Thyroid gland (tissue), 4 donors: ENCODE measurements around the gene SLC35B2. TPM values are rescaled to one million over a fixed set of nuclear protein-coding genes. Genes with fewer than 3 reads are reported as not detected.
A peak's percentile ranks its signal among the peaks of the same experiment; 100 is the strongest.

Experiments used
- DNase-seq, 2 donors: peaks; one replicate each; pipeline ENCODE4 v3.0.0-alpha.2; 2019
- H3K27ac ChIP-seq, 3 donors: fragments of 200-600 bp; sonication (generic); 1 replicate in 2 of 3; 2 replicates in 1 of 3; pipeline ENCODE4 v1.5.1; 2016 to 2019; ENCODE audit warnings: mild to moderate bottlenecking in 1 of 3, moderate library complexity in 1 of 3
- H3K27me3 ChIP-seq: fragments of 200-600 bp; sonication (generic); one replicate; pipeline ENCODE4 v1.5.1; 2019
- H3K36me3 ChIP-seq, 2 donors: fragments of 200-600 bp; sonication (generic); one replicate each; pipeline ENCODE4 v1.5.1; 2016 to 2019
- H3K4me1 ChIP-seq, 2 donors: fragments of 200-600 bp; sonication (generic); one replicate each; pipeline ENCODE4 v1.5.1; 2017 to 2019
- H3K4me3 ChIP-seq, 3 donors: fragments of 200-600 bp; sonication (generic); replicated peaks in 1 of 3; 1 replicate in 2 of 3; 2 replicates in 1 of 3; pipeline ENCODE4 v1.5.1; 2016; ENCODE audit warnings: mild to moderate bottlenecking in 1 of 3
- H3K9me3 ChIP-seq: fragments of 200-600 bp; sonication (generic); one replicate; pipeline ENCODE4 v1.5.1; 2017
- POLR2A ChIP-seq, 2 donors: fragments of 450-650 bp; IDR thresholded peaks; one replicate each; pipeline ENCODE4 v1.6.1; 2017; ENCODE audit warnings: antibody characterized with exemption in 2 of 2, mild to moderate bottlenecking in 2 of 2, moderate library complexity in 1 of 2
- WGBS, 2 donors: methylation state at CpG; one replicate each; pipeline ENCODE4 v1.1.5; 2017; 5-methylcytosine and 5-hydroxymethylcytosine counted together
- intact Hi-C: fragments of 100-400 bp; cut with DNase I; formaldehyde crosslinking; loops from one replicate; pipeline ENCODE4 v1.15.1; 2023
- total RNA-seq, 4 donors: library from RNA; depleted of rRNA; stranded (reverse); fragments of >200 nt; gene quantifications; one replicate each; pipeline ENCODE4 v1.2.3, GENCODE V29; 2016
- TF ChIP-seq, protein P1 (sequence below), 6 experiments: fragments of 200-600 bp in 3 of 6; fragments of 450-650 bp in 3 of 6; sonication (generic) in 3 of 6; IDR thresholded peaks; one replicate each; pipeline ENCODE4 v1.5.1; 2016 to 2019; ENCODE audit warnings: antibody characterized with exemption in 6 of 6, mild to moderate bottlenecking in 2 of 6, inconsistent platforms in 1 of 6, moderate library complexity in 1 of 6

SLC35B2 gene
- total RNA-seq, 4 donors from 2014 or later: 28.5 to 46.5 (median 41.8) TPM

DNA sequence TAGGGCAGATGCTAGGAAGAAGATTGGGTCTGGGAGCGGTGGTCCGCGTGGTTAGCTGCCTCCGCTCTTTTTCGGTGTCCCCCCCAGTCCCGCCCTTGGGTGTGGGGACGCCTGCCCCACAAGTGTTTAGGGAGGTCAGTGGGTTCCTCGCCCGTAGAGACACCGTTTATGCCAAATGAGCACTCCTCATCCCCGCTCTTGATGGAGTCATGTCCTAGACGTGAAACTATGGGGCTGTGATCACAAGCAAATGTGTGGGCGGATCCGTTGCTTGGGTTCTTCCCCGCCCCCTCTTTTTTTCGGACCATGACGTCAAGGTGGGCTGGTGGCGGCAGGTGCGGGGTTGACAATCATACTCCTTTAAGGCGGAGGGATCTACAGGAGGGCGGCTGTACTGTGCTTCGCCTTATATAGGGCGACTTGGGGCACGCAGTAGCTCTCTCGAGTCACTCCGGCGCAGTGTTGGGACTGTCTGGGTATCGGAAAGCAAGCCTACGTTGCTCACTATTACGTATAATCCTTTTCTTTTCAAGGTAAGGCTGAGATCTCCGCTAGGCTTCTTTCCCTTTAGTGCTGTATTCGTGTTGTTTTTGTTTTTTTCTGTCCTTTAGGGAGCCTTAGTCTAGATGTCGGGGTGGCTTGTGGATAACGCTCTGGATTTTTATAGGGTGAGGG lies 10.5 kb downstream of the SLC35B2 start, which contains the start of gene HSP90AB1:
TSS of gene HSP90AB1 (plus strand) at position 439 of the 675 bp plus-strand sequence. CDS start 1,529 bp downstream, outside the sequence.
- peak within 1 kb of the TSS; percentile 98 to 100 (median 100) for H3K27ac ChIP-seq
- intact Hi-C loops: no loop called here
- H3K9me3 ChIP-seq: no peaks in the 10 kb centered on the region
- 0% methylated on average over 20 to 30 of the region's 34 CpGs for WGBS, 2 donors
- H3K36me3 ChIP-seq: peaks cover 27 to 33% of the 10 kb centered on the region in 2 donors
- peak; percentile 98 for DNase-seq
- H3K4me1 ChIP-seq: peaks cover 8 to 26% of the 10 kb centered on the region in 2 donors
- peak within 1 kb of the TSS; percentile 54 to 76 (median 72) for H3K4me3 ChIP-seq
- TF ChIP-seq, protein P1, sequence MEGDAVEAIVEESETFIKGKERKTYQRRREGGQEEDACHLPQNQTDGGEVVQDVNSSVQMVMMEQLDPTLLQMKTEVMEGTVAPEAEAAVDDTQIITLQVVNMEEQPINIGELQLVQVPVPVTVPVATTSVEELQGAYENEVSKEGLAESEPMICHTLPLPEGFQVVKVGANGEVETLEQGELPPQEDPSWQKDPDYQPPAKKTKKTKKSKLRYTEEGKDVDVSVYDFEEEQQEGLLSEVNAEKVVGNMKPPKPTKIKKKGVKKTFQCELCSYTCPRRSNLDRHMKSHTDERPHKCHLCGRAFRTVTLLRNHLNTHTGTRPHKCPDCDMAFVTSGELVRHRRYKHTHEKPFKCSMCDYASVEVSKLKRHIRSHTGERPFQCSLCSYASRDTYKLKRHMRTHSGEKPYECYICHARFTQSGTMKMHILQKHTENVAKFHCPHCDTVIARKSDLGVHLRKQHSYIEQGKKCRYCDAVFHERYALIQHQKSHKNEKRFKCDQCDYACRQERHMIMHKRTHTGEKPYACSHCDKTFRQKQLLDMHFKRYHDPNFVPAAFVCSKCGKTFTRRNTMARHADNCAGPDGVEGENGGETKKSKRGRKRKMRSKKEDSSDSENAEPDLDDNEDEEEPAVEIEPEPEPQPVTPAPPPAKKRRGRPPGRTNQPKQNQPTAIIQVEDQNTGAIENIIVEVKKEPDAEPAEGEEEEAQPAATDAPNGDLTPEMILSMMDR (IDR thresholded peaks at IDR 0.05): no peak
- TF ChIP-seq POLR2A (IDR thresholded peaks at IDR 0.05): peak; percentile 92 to 98
- no peaks in the 10 kb centered on the region for H3K27me3 ChIP-seq

GRCh38 chr6:44245912-44246662 lies 11.2 kb downstream of the SLC35B2 start:
- peak; percentile 96 for DNase-seq
- H3K36me3 ChIP-seq: peaks cover 20 to 26% of the 10 kb centered on the region in 2 donors
- WGBS, 2 donors: 0 to 1% methylated on average over 6 to 11 of the region's 62 CpGs
- H3K4me1 ChIP-seq: peaks cover 8 to 26% of the 10 kb centered on the region in 2 donors
- H3K4me3 ChIP-seq: peak overlapping the region; percentile 33 to 76 (median 72)
- TF ChIP-seq, protein P1 (IDR thresholded peaks at IDR 0.05): no peak
- TF ChIP-seq POLR2A (IDR thresholded peaks at IDR 0.05): peak in 1 of 2 donors; percentile 88
- no peaks in the 10 kb centered on the region for H3K9me3 ChIP-seq
- H3K27ac ChIP-seq: peak overlapping the region; percentile 98 to 100 (median 100)
- intact Hi-C loops: no loop called here
- H3K27me3 ChIP-seq: no peaks in the 10 kb centered on the region

DNA sequence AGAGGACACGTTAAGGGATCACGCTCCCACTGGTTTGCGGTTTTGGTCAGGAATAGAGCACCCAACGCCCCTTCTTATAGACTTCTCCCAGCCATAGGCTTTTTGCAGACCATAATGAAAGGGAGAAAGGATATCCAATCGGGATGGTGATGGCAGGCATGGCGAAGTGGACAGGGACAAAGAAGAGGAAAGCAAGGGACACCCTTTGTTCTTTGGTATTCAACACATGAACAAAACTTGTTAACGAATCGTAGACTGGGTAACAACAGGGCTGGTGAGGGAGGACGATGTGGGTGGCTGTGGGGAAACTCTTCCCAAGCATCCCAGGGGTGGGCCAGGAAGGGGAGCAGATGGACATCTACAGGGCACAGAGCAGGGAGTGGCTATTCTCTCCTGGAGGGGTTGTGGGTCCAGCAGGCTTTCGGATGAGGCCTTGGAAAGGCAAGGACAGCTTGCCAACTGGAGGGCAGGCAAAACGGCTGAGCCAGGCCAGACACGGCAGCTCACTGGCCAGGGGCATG lies 11.9 kb downstream of the SLC35B2 start:
- Histone ChIP-seq H3K4me1 (peaks cover 8 to 26% of the 10 kb centered on the region in 2 donors), H3K36me3 (peaks cover 13 to 20% of the 10 kb centered on the region in 2 donors), H3K27me3 (no peaks in the 10 kb centered on the region), H3K9me3 (no peaks in the 10 kb centered on the region), H3K27ac (peak overlapping the region; percentile 98 to 100 (median 100)), H3K4me3 (peak overlapping the region in 1 of 3 donors; percentile 76)
- intact Hi-C loops: no loop called here
- DNase-seq: no peak
- TF ChIP-seq, protein P1 (IDR thresholded peaks at IDR 0.05): no peak
- no peak for TF ChIP-seq POLR2A (IDR thresholded peaks at IDR 0.05)
- 65 to 75% methylated on average over 12 of the region's 12 CpGs for WGBS, 2 donors

- intact Hi-C loops: no loop called here
- 90 to 94% methylated on average over 7 of the region's 7 CpGs for WGBS, 2 donors
- Histone ChIP-seq H3K27ac (no peak overlapping the region), H3K4me3 (no peak overlapping the region), H3K4me1 (peaks cover 4 to 9% of the 10 kb centered on the region in 2 donors), H3K9me3 (no peaks in the 10 kb centered on the region), H3K36me3 (no peaks in the 10 kb centered on the region), H3K27me3 (no peaks in the 10 kb centered on the region)
- no peak for DNase-seq
- no peak for TF ChIP-seq POLR2A (IDR thresholded peaks at IDR 0.05)
- TF ChIP-seq, protein P1 (IDR thresholded peaks at IDR 0.05): no peak
Measured at GRCh38 chr6:44243345-44243744, 14.0 kb downstream of the SLC35B2 start.
